BLaER1 treated with 17β-estradiol and CSF1 and Interleukin-3, amounts not matched to agents 10 nM and 100 nM (cell line): ENCODE measurements around the gene SETD5.
A peak's percentile ranks its signal among the peaks of the same experiment; 100 is the strongest.

Experiments
- H3K27ac ChIP-seq, 11 experiments: shearing (Covaris generic); formaldehyde crosslinking; 2 replicates each; pipeline ENCODE4 v1.8.1; 2022
- H3K27me3 ChIP-seq, 11 experiments: shearing (Covaris generic); formaldehyde crosslinking; 2 replicates each; pipeline ENCODE4 v1.8.1; 2022
- H3K36me3 ChIP-seq, 11 experiments: shearing (Covaris generic); formaldehyde crosslinking; 2 replicates each; pipeline ENCODE4 v1.8.1; 2022
- H3K4me1 ChIP-seq, 10 experiments: shearing (Covaris generic); formaldehyde crosslinking; 2 replicates each; pipeline ENCODE4 v1.8.1; 2022
- H3K4me2 ChIP-seq, 11 experiments: shearing (Covaris generic); formaldehyde crosslinking; 2 replicates each; pipeline ENCODE4 v1.8.1; 2022
- H3K4me3 ChIP-seq, 10 experiments: shearing (Covaris generic); formaldehyde crosslinking; 2 replicates each; pipeline ENCODE4 v1.8.1; 2022
- H3K9ac ChIP-seq, 11 experiments: shearing (Covaris generic); formaldehyde crosslinking; 2 replicates each; pipeline ENCODE4 v1.8.1; 2022
- H3K9me3 ChIP-seq, 11 experiments: shearing (Covaris generic); formaldehyde crosslinking; replicated peaks in 1 of 11; 2 replicates each; pipeline ENCODE4 v1.8.1; 2022
- H4K20me1 ChIP-seq, 11 experiments: shearing (Covaris generic); formaldehyde crosslinking; 2 replicates each; pipeline ENCODE4 v1.8.1; 2022
- Cebpa-rat ChIP-seq, 11 experiments: shearing (Covaris generic); IDR thresholded peaks; 2 replicates each; pipeline ENCODE4 v1.8.1; 2022

Gene SETD5

DNA sequence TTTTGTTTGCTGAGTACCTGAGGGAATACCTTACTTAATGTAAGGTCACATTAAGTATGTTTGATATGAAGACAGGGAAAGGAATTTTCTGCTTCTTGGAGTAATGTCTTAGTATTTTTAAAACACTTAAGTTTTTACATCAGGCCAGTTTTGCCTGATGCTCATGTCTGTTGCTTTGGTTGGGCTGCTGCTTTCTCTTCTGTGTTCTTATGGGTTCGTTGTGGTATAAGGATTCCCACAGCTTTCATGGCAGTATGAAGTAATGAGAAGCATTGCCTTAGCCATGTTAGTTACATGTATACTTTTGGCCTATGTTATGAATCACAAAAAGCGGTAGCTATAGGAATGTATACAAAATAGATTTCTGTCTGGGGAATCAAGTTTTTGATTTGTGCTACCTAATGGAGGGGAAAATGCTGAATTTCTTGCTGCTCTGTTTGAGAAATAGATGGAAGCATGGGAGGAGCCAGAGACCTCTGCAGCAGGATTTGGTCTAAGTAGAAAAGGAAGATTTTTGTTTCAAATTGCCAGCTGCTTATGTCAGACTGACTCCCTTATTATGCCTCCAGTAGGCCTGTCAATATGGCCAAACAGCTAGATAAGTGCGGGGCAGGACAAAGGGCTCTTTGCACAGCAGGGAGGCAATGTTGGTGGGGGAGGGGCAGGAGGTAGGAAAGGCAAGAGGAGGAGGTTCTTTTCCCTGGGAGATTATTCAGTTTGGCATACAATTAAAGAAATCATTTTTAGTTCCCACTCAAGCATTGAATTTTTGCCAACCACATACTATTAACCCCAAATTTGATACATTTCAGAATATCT, 5.2 kb downstream of the SETD5 start:
- H3K27me3 ChIP-seq = no peaks in the 10 kb centered on the region
- H3K4me3 ChIP-seq = no peak overlapping the region
- peaks cover 0 to 7% (median 0%) of the 10 kb centered on the region in 11 experiments; a peak in 2 of 22 replicates for H3K9me3 ChIP-seq
- peaks cover 30 to 80% (median 62%) of the 10 kb centered on the region in 10 experiments for H3K4me1 ChIP-seq
- H3K36me3 ChIP-seq = peaks cover 0 to 10% (median under 1%) of the 10 kb centered on the region in 11 experiments; a peak in 10 of 22 replicates
- TF ChIP-seq Cebpa-rat (IDR thresholded peaks at IDR 0.05) = no peak
- H3K27ac ChIP-seq = no peak overlapping the region
- H3K4me2 ChIP-seq = peak overlapping the region; percentile 39 to 99 (median 91); a peak in 21 of 22 replicates
- peaks cover 88 to 95% (median 92%) of the 10 kb centered on the region in 11 experiments for H4K20me1 ChIP-seq
- peak overlapping the region in 2 of 11 experiments; percentile 13 to 100; a peak in 2 of 22 replicates for H3K9ac ChIP-seq

- Histone ChIP-seq H3K9ac (no peak overlapping the region), H3K4me3 (no peak overlapping the region), H4K20me1 (peaks cover 92 to 100% (median 100%) of the 10 kb centered on the region in 11 experiments), H3K27me3 (no peaks in the 10 kb centered on the region), H3K27ac (no peak overlapping the region), H3K36me3 (peaks cover 0 to 15% (median 5%) of the 10 kb centered on the region in 11 experiments; a peak in 13 of 22 replicates), H3K4me2 (peak overlapping the region in 9 of 11 experiments; percentile 41 to 99 (median 94); a peak in 11 of 22 replicates), H3K9me3 (peaks cover 0 to 7% (median 0%) of the 10 kb centered on the region in 11 experiments; a peak in 2 of 22 replicates), H3K4me1 (peaks cover 30 to 89% (median 64%) of the 10 kb centered on the region in 10 experiments)
- TF ChIP-seq Cebpa-rat (IDR thresholded peaks at IDR 0.05) = no peak
Measured at GRCh38 chr3:9403463-9403862, 6.0 kb downstream of the SETD5 start.

DNA sequence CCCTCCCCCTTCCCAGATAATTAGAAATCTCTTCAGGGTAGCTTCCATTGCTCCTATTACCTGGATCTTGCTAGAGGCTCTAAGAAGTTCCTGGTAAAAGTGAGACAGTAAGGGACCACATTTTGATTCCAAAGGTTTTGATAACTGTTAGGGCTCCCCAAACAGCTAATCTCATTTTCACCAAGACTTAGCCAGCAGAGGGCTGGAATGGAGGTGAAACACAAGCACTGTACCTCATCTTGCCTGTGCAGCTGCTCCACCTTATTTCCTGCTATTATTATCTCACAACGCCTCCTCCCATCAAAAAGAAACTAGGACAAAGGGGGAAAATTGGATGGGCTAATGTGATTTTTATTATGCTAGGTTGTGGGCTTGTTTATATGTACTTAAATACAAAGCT, 7.3 kb downstream of the SETD5 start:
- Histone ChIP-seq H4K20me1 (peaks cover 93 to 100% (median 100%) of the 10 kb centered on the region in 11 experiments), H3K9ac (no peak overlapping the region), H3K4me3 (no peak overlapping the region), H3K4me1 (peaks cover 31 to 94% (median 62%) of the 10 kb centered on the region in 10 experiments), H3K27ac (no peak overlapping the region), H3K4me2 (peak overlapping the region in 6 of 11 experiments; percentile 2 to 62 (median 19); a peak in 5 of 22 replicates), H3K36me3 (peaks cover 0 to 22% (median 12%) of the 10 kb centered on the region in 11 experiments; a peak in 14 of 22 replicates), H3K27me3 (no peaks in the 10 kb centered on the region), H3K9me3 (peaks cover 0 to 15% (median 0%) of the 10 kb centered on the region in 11 experiments; a peak in 4 of 22 replicates)
- TF ChIP-seq Cebpa-rat (IDR thresholded peaks at IDR 0.05) = no peak

DNA sequence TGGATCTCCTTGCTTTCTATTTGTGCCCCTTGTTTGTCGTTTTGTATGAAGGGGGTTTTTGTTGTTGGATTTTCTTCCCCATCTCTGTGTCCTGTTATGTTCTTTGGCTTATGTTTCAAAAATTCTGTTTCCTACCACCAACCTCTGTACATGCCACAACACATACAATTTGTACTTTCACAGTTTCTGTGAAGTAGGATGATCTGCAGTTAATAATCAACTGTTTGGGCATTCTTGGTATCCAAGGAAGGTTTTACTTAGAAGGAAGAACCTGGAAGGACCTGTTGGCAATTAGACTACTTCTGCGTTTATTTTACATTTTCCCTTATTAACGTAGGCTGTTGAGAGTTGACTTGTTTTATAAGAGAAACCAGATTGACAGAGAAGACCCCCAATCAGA, 8.3 kb downstream of the SETD5 start:
- H3K9me3 ChIP-seq = peaks cover 0 to 15% (median 0%) of the 10 kb centered on the region in 11 experiments; a peak in 4 of 22 replicates
- peaks cover 0 to 27% (median 15%) of the 10 kb centered on the region in 11 experiments; a peak in 14 of 22 replicates for H3K36me3 ChIP-seq
- peak overlapping the region in 1 of 11 experiments; percentile 21; a peak in 1 of 22 replicates for H3K9ac ChIP-seq
- no peak overlapping the region for H3K4me3 ChIP-seq
- H3K4me2 ChIP-seq = peak overlapping the region in 2 of 11 experiments; percentile 63 to 72; a peak in 2 of 22 replicates
- H3K4me1 ChIP-seq = peaks cover 36 to 95% (median 62%) of the 10 kb centered on the region in 10 experiments
- H3K27me3 ChIP-seq = no peaks in the 10 kb centered on the region
- H3K27ac ChIP-seq = no peak overlapping the region
- TF ChIP-seq Cebpa-rat (IDR thresholded peaks at IDR 0.05) = no peak
- H4K20me1 ChIP-seq = peaks cover 93 to 100% (median 100%) of the 10 kb centered on the region in 11 experiments

DNA sequence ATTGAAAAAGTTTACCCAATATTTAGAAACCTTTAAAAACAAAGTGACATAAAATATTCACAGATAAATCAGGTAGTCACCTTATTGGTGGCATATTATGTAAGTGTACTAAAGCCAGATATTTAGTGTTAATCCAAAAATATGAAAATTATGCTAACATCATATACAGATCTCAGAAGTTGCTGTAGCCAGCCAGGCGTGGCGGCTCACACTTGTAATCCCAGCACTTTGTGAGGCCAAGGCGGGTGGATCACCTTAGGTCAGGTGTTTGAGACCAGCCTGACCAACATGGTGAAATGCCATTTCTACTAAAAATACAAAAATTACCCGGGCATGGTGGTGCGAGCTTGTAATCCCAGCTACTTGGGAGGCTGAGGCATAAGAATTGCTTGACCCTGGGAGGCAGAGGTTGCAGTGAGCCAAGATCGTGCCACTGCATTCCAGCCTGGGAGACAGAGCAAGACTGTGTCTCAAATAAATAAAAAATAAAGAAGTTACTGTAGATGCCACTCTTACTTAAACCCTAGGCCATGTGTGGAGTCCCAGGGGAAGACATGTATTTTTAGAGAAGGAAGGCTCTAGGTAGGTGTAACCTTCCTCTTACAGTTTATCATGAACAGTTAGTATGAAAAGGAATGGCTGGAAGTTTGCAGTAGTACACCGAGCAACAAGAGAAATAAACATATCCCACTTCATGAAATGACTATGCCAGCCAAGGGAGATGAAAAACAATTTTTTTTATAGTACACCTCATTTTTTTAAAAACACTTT, 9.6 kb downstream of the SETD5 start:
- Histone ChIP-seq H3K9me3 (peaks cover 0 to 15% (median 0%) of the 10 kb centered on the region in 11 experiments; a peak in 4 of 22 replicates), H3K9ac (0 out of 22 replicates have a peak overlapping the region, but pooled peaks of 2 of the 11 experiments have one; percentile 2 to 4), H3K4me2 (peak overlapping the region; percentile 39 to 74 (median 63); a peak in 20 of 22 replicates), H3K4me1 (peaks cover 28 to 95% (median 53%) of the 10 kb centered on the region in 10 experiments), H3K36me3 (peaks cover 0 to 29% (median 12%) of the 10 kb centered on the region in 11 experiments; a peak in 14 of 22 replicates), H3K27me3 (no peaks in the 10 kb centered on the region), H3K4me3 (no peak overlapping the region), H3K27ac (peak overlapping the region in 3 of 11 experiments; percentile 4 to 7 (median 5); a peak in 3 of 22 replicates), H4K20me1 (peaks cover 92 to 100% (median 100%) of the 10 kb centered on the region in 11 experiments)
- TF ChIP-seq Cebpa-rat (IDR thresholded peaks at IDR 0.05) = no peak

- H3K27ac ChIP-seq = no peak overlapping the region
- H3K9ac ChIP-seq = no peak overlapping the region
- peaks cover 0 to 15% (median 0%) of the 10 kb centered on the region in 11 experiments; a peak in 5 of 22 replicates for H3K9me3 ChIP-seq
- H3K4me2 ChIP-seq = peak overlapping the region in 4 of 11 experiments; percentile 3 to 74 (median 68); a peak in 3 of 22 replicates
- peaks cover 21 to 95% (median 42%) of the 10 kb centered on the region in 10 experiments for H3K4me1 ChIP-seq
- peaks cover 0 to 37% (median 18%) of the 10 kb centered on the region in 11 experiments; a peak in 17 of 22 replicates for H3K36me3 ChIP-seq
- TF ChIP-seq Cebpa-rat (IDR thresholded peaks at IDR 0.05) = no peak
- no peak overlapping the region for H3K4me3 ChIP-seq
- no peaks in the 10 kb centered on the region for H3K27me3 ChIP-seq
- H4K20me1 ChIP-seq = peaks cover 92 to 100% (median 100%) of the 10 kb centered on the region in 11 experiments
Measured at GRCh38 chr3:9408061-9408460, 10.6 kb downstream of the SETD5 start.

GRCh38 chr3:9408546-9408945, 11.1 kb downstream of the SETD5 start:
- peaks cover 0 to 40% (median 23%) of the 10 kb centered on the region in 11 experiments; a peak in 19 of 22 replicates for H3K36me3 ChIP-seq
- no peak overlapping the region for H3K27ac ChIP-seq
- H3K9ac ChIP-seq = no peak overlapping the region
- H4K20me1 ChIP-seq = peaks cover 92 to 100% (median 100%) of the 10 kb centered on the region in 11 experiments
- no peak overlapping the region for H3K4me2 ChIP-seq
- no peaks in the 10 kb centered on the region for H3K27me3 ChIP-seq
- peaks cover 21 to 94% (median 38%) of the 10 kb centered on the region in 10 experiments for H3K4me1 ChIP-seq
- H3K9me3 ChIP-seq = peaks cover 0 to 15% (median 0%) of the 10 kb centered on the region in 11 experiments; a peak in 5 of 22 replicates
- H3K4me3 ChIP-seq = no peak overlapping the region
- no peak for TF ChIP-seq Cebpa-rat (IDR thresholded peaks at IDR 0.05)
